Cardiac fibroblast (primary cell): ENCODE data around the gene NGFR.

ENCODE experiments used
- DNase-seq, 2 donors: peaks; one replicate each; pipeline versions ENCODE4 v3.0.0 to v3.0.0-alpha.2; 2010; ENCODE audit warnings: low read depth in 2 of 2
- H3K4me3 ChIP-seq, 2 donors: replicated peaks in 1 of 2; 1 replicate in 1 of 2; 2 replicates in 1 of 2; pipeline ENCODE4 v1.5.1; 2011; ENCODE audit warnings: low read depth in 2 of 2, low read length in 2 of 2, mild to moderate bottlenecking in 2 of 2, moderate library complexity in 1 of 2
- CTCF ChIP-seq: IDR thresholded peaks from one replicate; pipeline ENCODE4 v1.5.1; 2011; ENCODE audit warnings: low read depth, mild to moderate bottlenecking, low read length, inconsistent platforms

The NGFR gene

DNA sequence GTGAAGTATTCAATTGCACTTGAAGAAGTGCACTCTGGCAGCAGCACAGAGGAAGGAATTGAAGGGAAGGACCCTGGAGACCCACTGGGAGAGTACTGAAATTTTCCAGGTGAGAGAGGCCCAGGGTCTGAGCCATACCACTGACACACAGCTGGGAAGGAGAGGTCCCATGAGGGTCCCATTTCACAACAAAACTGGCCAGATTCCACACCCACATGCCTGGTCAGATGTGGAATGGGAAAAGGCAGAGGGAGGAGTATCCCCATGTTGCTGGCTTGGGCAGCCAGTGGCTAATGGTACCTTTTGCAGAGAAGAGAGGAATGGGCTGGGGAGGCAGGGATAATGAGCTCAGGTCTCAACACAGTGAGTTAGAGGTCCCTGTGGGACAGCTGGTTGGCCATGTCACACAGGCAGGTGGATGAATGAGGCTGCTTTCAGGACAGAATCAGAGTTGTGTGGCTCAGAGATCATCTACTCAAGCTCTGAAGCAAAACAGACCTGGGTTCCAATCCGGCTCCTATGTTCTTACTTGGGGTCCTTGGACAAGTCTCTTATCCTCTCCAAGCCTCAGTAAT, 26.2 kb upstream of the NGFR start:
- no peak overlapping the region for H3K4me3 ChIP-seq
- peak; percentile 25 to 50 for DNase-seq
- TF ChIP-seq CTCF: no peak

GRCh38 chr17:49469831-49470810, 25.0 kb upstream of the NGFR start:
- TF ChIP-seq CTCF: no peak
- DNase-seq: no peak
- H3K4me3 ChIP-seq: peak overlapping the region in 1 of 2 donors; percentile 15

DNA sequence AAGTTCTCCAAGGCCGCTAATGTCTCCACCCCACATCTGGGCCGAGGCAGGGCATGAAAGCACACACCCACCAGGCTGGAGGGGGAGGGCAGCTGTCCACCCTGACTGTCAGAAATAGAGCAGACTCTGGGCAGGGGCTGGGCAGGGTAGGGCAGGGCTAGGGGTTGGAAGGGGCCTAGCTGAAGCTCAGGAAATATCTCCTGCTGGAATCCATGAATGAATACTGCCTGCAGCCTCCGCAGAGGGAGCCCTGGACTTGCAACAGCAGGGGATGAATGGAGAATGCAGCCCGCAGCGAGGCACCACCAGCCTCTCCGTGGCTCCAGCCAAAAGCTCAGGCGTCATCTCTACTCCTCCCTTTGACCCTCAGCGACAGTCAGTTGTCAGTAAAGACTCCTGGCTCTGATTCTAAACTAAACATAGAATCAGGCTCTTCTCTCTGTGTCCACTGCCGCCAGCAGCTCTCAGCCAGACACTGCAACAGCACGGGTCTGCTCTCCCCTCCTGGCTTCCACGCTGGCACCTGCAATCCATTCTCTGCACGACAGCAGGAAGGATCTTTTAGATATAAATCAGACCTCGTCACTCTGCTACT, 23.9 kb upstream of the NGFR start:
- TF ChIP-seq CTCF: no peak
- no peak overlapping the region for H3K4me3 ChIP-seq
- peak in 1 of 2 donors; percentile 13 for DNase-seq

- TF ChIP-seq CTCF: no peak
- H3K4me3 ChIP-seq: no peak overlapping the region
- DNase-seq: no peak
These were observed 23.3 kb upstream of the NGFR start for GRCh38 chr17:49471769-49472168.

GRCh38 chr17:49472527-49472926, 22.6 kb upstream of the NGFR start:
- DNase-seq: no peak
- H3K4me3 ChIP-seq: no peak overlapping the region
- no peak for TF ChIP-seq CTCF

DNA sequence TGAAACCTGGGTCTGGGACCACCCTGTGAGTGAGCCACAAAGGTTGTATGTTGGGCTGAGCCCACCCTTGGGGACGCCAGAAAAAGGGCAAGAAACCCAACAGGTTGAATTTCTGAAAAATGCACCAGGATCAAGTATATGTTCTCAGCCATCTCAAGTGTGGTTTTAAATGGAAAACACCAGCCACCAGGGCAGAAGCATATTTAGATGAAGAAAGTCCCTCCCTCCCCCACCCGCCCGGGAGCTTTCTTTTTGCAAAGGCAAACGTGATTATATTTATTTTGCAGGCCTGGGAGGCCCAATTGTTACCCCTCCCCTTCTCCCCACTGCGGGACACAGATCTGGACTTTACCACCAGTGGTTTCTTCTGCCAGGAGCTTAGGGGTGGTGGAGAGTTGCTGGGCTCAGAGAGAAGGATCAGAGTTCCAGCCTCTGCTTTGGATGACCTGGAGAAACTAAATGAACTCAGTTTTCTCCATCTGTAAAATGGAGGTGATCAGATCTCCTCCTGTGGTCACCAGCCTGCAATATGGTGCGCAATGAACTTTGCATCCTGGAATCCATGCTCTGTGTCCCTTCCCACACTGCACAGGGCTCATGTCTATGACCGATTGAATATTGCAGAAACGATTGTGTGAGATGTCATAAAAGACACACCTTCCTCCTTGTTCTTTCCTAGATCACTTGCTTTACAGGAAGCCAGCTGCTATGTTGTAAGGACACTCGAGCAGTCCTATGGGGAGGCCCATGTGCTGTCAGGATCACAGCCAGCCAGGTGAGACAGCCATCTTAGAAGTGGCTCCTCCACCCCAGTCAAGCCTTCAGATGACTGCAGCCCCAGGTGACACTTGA, 21.0 kb upstream of the NGFR start:
- no peak overlapping the region for H3K4me3 ChIP-seq
- no peak for DNase-seq
- no peak for TF ChIP-seq CTCF
